ENCODE results near the gene TEX47.

Gene TEX47

GRCh38 chr7:88772776-88773175 lies 22.8 kb downstream of the TEX47 start:
- Histone ChIP-seq H3K9ac (ENCODE audit: low read length) (no peak overlapping the region), H3K4me3 (ENCODE audit: low read length) (no peak overlapping the region), H3K36me3 (ENCODE audit: control insufficient read depth, insufficient read depth, low read length) (no peaks in the 10 kb centered on the region), H3K4me1 (ENCODE audit: control insufficient read depth, insufficient read depth, low read length) (no peaks in the 10 kb centered on the region), H3K27me3 (ENCODE audit: control insufficient read depth, insufficient read depth, low read length) (no peaks in the 10 kb centered on the region), H3K27ac (ENCODE audit: low read depth, low read length) (no peak overlapping the region)

GRCh38 chr7:88771417-88771816 lies 24.1 kb downstream of the TEX47 start:
- Histone ChIP-seq H3K27me3 (ENCODE audit: control insufficient read depth, insufficient read depth, low read length) (no peaks in the 10 kb centered on the region), H3K9ac (ENCODE audit: low read length) (no peak overlapping the region), H3K27ac (ENCODE audit: low read depth, low read length) (no peak overlapping the region), H3K36me3 (ENCODE audit: control insufficient read depth, insufficient read depth, low read length) (no peaks in the 10 kb centered on the region), H3K4me3 (ENCODE audit: low read length) (no peak overlapping the region), H3K4me1 (ENCODE audit: control insufficient read depth, insufficient read depth, low read length) (no peaks in the 10 kb centered on the region)

- H3K27me3 ChIP-seq (ENCODE audit: control insufficient read depth, insufficient read depth, low read length): peaks cover 8% of the 10 kb centered on the region
- H3K36me3 ChIP-seq (ENCODE audit: control insufficient read depth, insufficient read depth, low read length): no peaks in the 10 kb centered on the region
- H3K9ac ChIP-seq (ENCODE audit: low read length): no peak overlapping the region
- H3K4me3 ChIP-seq (ENCODE audit: low read length): no peak overlapping the region
- no peak overlapping the region for H3K27ac ChIP-seq (ENCODE audit: low read depth, low read length)
- H3K4me1 ChIP-seq (ENCODE audit: control insufficient read depth, insufficient read depth, low read length): no peaks in the 10 kb centered on the region
These were observed 33.8 kb downstream of the TEX47 start for GRCh38 chr7:88761779-88762178.

GRCh38 chr7:88760136-88760515 lies 35.4 kb downstream of the TEX47 start:
- Histone ChIP-seq H3K4me1 (ENCODE audit: control insufficient read depth, insufficient read depth, low read length) (no peaks in the 10 kb centered on the region), H3K4me3 (ENCODE audit: low read length) (no peak overlapping the region), H3K27me3 (ENCODE audit: control insufficient read depth, insufficient read depth, low read length) (peaks cover 8% of the 10 kb centered on the region), H3K9ac (ENCODE audit: low read length) (no peak overlapping the region), H3K27ac (ENCODE audit: low read depth, low read length) (no peak overlapping the region), H3K36me3 (ENCODE audit: control insufficient read depth, insufficient read depth, low read length) (no peaks in the 10 kb centered on the region)

GRCh38 chr7:88759230-88760135 lies 36.1 kb downstream of the TEX47 start, which contains the start of gene ZNF804B:
Gene ZNF804B (plus strand): TSS chr7:88759700. CDS start chr7:88759977, 277 bp downstream.
- no peak within 1 kb of the TSS for H3K27ac ChIP-seq (ENCODE audit: low read depth, low read length)
- peaks cover 8% of the 10 kb centered on the region for H3K27me3 ChIP-seq (ENCODE audit: control insufficient read depth, insufficient read depth, low read length)
- H3K9ac ChIP-seq (ENCODE audit: low read length): no peak within 1 kb of the TSS
- H3K36me3 ChIP-seq (ENCODE audit: control insufficient read depth, insufficient read depth, low read length): no peaks in the 10 kb centered on the region
- peak within 1 kb of the TSS; percentile 55 for H3K4me3 ChIP-seq (ENCODE audit: low read length)
- H3K4me1 ChIP-seq (ENCODE audit: control insufficient read depth, insufficient read depth, low read length): no peaks in the 10 kb centered on the region

- Histone ChIP-seq H3K27me3 (ENCODE audit: control insufficient read depth, insufficient read depth, low read length) (peaks cover 8% of the 10 kb centered on the region), H3K36me3 (ENCODE audit: control insufficient read depth, insufficient read depth, low read length) (no peaks in the 10 kb centered on the region), H3K4me3 (ENCODE audit: low read length) (peak overlapping the region; percentile 55), H3K4me1 (ENCODE audit: control insufficient read depth, insufficient read depth, low read length) (no peaks in the 10 kb centered on the region), H3K9ac (ENCODE audit: low read length) (no peak overlapping the region), H3K27ac (ENCODE audit: low read depth, low read length) (no peak overlapping the region)
These were observed 36.9 kb downstream of the TEX47 start for GRCh38 chr7:88758381-88759229.

- Histone ChIP-seq H3K27me3 (ENCODE audit: control insufficient read depth, insufficient read depth, low read length) (peaks cover 8% of the 10 kb centered on the region), H3K27ac (ENCODE audit: low read depth, low read length) (no peak overlapping the region), H3K36me3 (ENCODE audit: control insufficient read depth, insufficient read depth, low read length) (no peaks in the 10 kb centered on the region), H3K4me1 (ENCODE audit: control insufficient read depth, insufficient read depth, low read length) (no peaks in the 10 kb centered on the region), H3K9ac (ENCODE audit: low read length) (no peak overlapping the region), H3K4me3 (ENCODE audit: low read length) (no peak overlapping the region)
These were observed 38.2 kb downstream of the TEX47 start for GRCh38 chr7:88757371-88757770.

- H3K4me1 ChIP-seq (ENCODE audit: control insufficient read depth, insufficient read depth, low read length): no peaks in the 10 kb centered on the region
- H3K4me3 ChIP-seq (ENCODE audit: low read length): no peak overlapping the region
- H3K36me3 ChIP-seq (ENCODE audit: control insufficient read depth, insufficient read depth, low read length): no peaks in the 10 kb centered on the region
- peaks cover 8% of the 10 kb centered on the region for H3K27me3 ChIP-seq (ENCODE audit: control insufficient read depth, insufficient read depth, low read length)
- no peak overlapping the region for H3K9ac ChIP-seq (ENCODE audit: low read length)
- H3K27ac ChIP-seq (ENCODE audit: low read depth, low read length): no peak overlapping the region
These were observed 38.7 kb downstream of the TEX47 start for GRCh38 chr7:88756802-88757201.

- H3K27ac ChIP-seq (ENCODE audit: low read depth, low read length): no peak overlapping the region
- H3K36me3 ChIP-seq (ENCODE audit: control insufficient read depth, insufficient read depth, low read length): no peaks in the 10 kb centered on the region
- H3K9ac ChIP-seq (ENCODE audit: low read length): no peak overlapping the region
- H3K27me3 ChIP-seq (ENCODE audit: control insufficient read depth, insufficient read depth, low read length): no peaks in the 10 kb centered on the region
- no peak overlapping the region for H3K4me3 ChIP-seq (ENCODE audit: low read length)
- no peaks in the 10 kb centered on the region for H3K4me1 ChIP-seq (ENCODE audit: control insufficient read depth, insufficient read depth, low read length)
These were observed 49.4 kb downstream of the TEX47 start for GRCh38 chr7:88746126-88746525.

All from rectal smooth muscle tissue (tissue), 1 donor.